ENCODE measurements around the gene GLIS1. TPM values are rescaled to one million over a fixed set of nuclear protein-coding genes. Genes with fewer than 3 reads are reported as not detected.

GLIS1 gene
- total RNA-seq, 2 donors from 2014 or later = not detected

DNA sequence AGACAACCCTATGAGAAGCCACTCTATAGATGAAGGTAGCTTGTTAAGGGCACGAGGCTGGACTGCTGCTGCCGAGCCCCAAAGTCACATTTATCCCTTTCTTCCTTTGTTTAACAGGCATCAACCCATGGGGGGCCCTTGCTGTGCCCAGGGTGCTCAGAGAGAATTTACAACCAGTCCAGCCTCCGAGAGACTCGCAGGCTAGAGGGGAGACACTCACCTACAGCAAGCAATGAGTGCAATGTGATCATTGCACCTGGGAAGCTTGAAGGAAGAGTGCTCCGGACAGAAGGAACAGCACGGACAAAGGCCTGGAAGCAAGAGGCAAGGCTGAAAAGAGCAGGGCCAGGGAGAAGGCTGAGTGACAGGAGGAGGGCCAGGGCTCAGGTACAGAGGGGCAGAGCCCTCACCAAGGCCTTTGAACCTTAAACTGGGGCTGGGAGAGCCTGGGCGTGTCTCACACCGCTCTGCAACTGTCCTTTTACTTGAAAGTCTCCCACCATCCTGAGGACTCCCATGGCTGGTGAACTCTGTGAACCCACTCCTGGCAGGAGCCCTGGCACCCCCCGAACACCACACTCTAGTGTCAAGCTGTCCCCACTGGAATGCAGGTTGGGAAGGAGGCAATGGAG lies 252.5 kb downstream of the GLIS1 start:
- H3K4me3 Mint-ChIP-seq = no peak overlapping the region
- ATAC-seq (replicated peaks) = no peak
- H3K36me3 Mint-ChIP-seq (ENCODE audit: low read depth) = no peaks in the 10 kb centered on the region
- peaks cover 35% of the 10 kb centered on the region for H3K27me3 Mint-ChIP-seq
- H3K27ac Mint-ChIP-seq = no peak overlapping the region
- H3K9me3 Mint-ChIP-seq = no peaks in the 10 kb centered on the region
- H3K4me1 Mint-ChIP-seq = no peaks in the 10 kb centered on the region

DNA sequence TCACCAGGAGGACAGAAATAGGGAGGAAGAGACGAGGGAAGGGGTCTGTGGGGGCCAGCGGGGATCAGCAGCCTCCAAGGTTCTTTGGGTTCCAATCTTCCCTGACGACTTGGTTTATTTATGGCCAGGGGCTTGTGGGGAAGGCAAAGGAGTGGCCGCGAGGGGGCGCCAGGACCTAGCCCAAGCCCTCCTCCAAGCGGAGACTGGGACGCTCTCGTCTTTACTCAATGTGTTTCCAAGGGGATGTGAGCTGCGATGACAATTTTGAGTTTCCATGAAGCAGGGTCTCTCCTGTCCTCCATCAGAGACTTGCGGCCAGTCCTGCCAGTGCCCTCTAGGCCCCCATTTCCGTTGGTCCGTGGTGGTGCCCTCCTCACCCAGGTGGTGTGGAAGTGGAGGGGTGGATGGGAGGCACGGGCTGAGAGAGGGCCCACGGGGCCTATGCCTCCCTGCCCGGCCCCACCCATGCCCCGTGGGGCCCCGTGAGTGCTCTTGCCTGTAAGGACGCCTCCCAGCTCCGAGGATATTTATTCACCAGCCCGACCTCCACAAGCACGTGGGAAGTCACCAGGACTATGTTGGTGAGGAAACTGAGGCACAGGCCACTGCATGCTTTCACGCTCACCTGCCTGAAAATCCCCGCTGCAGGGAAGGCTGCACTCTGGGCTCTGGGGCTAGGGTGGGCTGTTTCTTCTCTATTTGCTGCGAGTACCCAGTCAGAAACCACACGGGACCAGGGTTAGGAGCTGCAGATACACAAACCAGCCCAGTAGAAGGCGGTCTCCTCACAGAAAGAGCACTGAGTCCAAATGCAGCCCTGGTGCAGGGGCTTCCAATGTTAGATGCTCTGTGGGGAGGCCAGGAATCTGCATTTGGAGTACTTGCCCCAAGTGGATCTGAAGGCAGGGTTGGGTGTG lies 253.2 kb downstream of the GLIS1 start:
- no peak overlapping the region for H3K4me3 Mint-ChIP-seq
- no peaks in the 10 kb centered on the region for H3K4me1 Mint-ChIP-seq
- no peaks in the 10 kb centered on the region for H3K9me3 Mint-ChIP-seq
- H3K36me3 Mint-ChIP-seq (ENCODE audit: low read depth) = no peaks in the 10 kb centered on the region
- ATAC-seq (replicated peaks) = peak; percentile 84
- no peak overlapping the region for H3K27ac Mint-ChIP-seq
- peaks cover 32% of the 10 kb centered on the region for H3K27me3 Mint-ChIP-seq

DNA sequence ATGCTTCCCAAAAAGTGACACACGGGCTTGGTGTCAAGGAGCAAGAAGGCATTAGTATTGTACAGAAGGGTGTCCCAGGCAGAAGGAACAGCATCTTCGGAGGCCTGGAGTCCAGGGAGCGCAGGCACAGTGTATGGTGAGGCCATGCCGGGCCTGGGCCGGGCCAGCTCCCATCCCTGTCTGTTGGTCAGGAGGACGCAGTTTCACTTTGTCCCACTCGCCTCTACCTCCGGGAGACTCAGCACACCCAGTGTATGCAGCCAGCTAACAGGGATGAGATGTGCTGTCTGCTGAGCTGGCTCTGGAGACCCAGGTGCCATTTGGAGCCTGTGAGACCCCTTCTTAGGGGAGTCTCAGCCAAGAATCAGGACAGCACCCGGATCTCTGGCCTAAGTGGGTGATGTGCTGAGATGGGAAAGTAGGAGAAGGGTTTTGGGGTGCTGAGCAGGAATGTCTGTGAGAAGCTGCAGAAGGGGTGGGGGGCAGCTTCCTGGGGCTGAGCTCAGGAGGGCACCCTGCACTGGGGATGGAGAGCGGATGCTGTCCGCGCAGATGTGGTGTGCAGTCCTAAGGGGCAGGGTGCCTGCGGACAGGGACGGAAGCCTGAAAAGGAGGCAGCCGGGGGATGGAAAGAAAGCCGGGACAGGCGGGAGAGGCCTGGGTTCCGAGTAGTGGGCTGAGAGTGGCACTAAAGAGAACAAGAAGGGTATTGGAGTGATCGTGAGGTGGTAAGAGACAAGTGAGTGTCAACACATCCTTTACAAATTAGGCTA lies 254.1 kb downstream of the GLIS1 start:
- H3K27ac Mint-ChIP-seq = no peak overlapping the region
- no peak for ATAC-seq (replicated peaks)
- peaks cover 29% of the 10 kb centered on the region for H3K27me3 Mint-ChIP-seq
- no peaks in the 10 kb centered on the region for H3K4me1 Mint-ChIP-seq
- H3K36me3 Mint-ChIP-seq (ENCODE audit: low read depth) = no peaks in the 10 kb centered on the region
- no peak overlapping the region for H3K4me3 Mint-ChIP-seq
- no peaks in the 10 kb centered on the region for H3K9me3 Mint-ChIP-seq

DNA sequence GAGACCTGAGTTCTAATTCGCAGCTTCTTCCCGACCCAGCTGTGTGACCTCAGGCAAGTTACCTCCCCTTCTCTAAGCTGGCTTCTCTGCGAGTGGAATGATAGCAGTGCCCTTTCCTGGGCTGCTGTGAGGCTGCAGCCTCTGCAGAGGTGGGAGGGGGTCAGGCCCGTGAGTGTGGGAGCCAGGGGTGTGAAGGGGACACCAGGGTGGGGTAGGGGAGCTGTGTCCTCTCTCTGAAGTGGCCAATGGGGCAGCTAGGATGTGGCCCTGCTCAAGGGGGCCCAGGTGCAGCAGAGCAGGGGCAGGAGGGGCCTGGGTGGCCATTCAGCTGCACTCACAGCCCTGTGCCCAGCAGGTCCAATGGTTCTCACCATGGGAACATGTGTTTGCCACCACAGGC lies 255.3 kb downstream of the GLIS1 start:
- no peaks in the 10 kb centered on the region for H3K4me1 Mint-ChIP-seq
- H3K9me3 Mint-ChIP-seq = no peaks in the 10 kb centered on the region
- peaks cover 25% of the 10 kb centered on the region for H3K27me3 Mint-ChIP-seq
- H3K36me3 Mint-ChIP-seq (ENCODE audit: low read depth) = no peaks in the 10 kb centered on the region
- H3K4me3 Mint-ChIP-seq = no peak overlapping the region
- no peak overlapping the region for H3K27ac Mint-ChIP-seq
- no peak for ATAC-seq (replicated peaks)

DNA sequence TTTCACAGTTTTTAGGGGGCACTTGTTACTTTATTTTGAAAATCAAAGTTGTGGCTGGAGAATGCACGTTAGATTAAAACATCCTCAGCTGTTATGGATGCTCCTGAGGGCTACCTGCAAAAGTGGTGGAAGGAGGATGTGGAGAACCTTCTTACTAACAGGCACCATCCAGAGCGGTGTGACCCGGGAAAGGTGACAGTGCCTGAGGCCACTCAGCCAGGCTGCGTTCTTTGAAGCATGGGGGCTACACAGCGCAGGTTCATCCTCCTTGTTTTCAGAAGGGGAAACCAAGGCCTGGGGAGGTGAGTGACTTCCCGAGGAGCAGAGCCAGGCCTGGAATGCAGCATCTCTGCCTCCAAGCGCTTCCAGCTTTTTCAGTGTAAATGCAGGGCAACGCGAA lies 255.8 kb downstream of the GLIS1 start:
- Mint-ChIP-seq H3K9me3 (no peaks in the 10 kb centered on the region), H3K36me3 (ENCODE audit: low read depth) (no peaks in the 10 kb centered on the region), H3K4me1 (no peaks in the 10 kb centered on the region), H3K27ac (no peak overlapping the region), H3K27me3 (peaks cover 22% of the 10 kb centered on the region), H3K4me3 (no peak overlapping the region)
- no peak for ATAC-seq (replicated peaks)

DNA sequence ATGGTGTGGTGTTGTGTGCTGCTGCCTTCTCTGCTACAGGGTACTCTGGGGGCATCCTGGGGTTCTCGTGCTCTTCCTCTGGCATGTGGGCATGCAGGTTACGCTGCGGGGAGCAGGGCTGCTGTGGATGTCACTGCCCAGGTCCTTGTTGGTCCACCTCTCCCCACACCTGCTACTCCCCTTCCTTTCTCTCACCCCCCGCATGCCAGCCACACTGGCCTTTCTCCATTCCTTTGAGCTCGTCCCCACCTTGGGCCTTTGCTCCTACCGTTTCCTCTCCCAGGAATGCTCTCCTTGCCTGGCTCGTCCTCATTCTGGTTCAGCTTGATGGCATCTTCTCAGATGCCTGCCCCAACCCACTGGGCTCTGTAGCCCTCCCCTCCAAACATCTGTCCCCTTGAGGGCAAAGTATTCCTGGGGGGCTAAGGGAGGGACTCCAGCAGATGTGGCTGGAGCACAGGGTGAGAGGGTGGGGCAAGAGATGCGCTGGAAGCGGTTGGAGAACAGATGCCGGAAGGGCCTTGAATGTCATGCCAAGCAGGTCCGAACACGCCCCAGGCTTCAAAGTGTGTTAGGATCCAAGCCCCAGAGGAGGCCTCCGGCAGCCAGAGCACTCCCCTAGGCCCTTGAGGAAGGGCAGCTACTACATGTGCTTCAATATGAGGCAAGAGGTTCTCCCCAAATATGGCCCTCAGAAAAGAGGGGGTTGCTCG lies 256.4 kb downstream of the GLIS1 start:
- Mint-ChIP-seq H3K9me3 (no peaks in the 10 kb centered on the region), H3K27ac (no peak overlapping the region), H3K4me1 (no peaks in the 10 kb centered on the region), H3K36me3 (ENCODE audit: low read depth) (no peaks in the 10 kb centered on the region), H3K27me3 (peaks cover 20% of the 10 kb centered on the region), H3K4me3 (no peak overlapping the region)
- no peak for ATAC-seq (replicated peaks)

DNA sequence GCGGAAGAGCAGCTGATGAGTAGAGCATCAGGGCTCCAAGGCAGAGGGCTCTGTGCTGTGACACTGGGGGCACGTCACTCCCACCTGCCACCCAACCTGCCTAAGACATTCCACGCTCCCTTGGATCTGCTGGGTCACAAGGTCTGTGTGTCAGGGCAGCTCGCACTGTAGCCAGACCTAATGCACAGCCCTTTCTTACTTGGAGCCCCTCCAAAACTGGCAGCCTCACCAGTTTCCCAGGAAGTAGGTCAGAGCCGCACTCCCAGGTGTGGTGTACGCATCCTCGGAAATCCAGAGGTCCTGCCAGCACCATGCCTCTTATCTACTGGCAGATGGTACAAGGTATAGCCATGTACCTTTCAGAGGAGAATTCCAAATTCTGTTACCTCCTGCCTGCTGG lies 257.5 kb downstream of the GLIS1 start:
- no peaks in the 10 kb centered on the region for H3K4me1 Mint-ChIP-seq
- peaks cover 17% of the 10 kb centered on the region for H3K27me3 Mint-ChIP-seq
- no peak for ATAC-seq (replicated peaks)

DNA sequence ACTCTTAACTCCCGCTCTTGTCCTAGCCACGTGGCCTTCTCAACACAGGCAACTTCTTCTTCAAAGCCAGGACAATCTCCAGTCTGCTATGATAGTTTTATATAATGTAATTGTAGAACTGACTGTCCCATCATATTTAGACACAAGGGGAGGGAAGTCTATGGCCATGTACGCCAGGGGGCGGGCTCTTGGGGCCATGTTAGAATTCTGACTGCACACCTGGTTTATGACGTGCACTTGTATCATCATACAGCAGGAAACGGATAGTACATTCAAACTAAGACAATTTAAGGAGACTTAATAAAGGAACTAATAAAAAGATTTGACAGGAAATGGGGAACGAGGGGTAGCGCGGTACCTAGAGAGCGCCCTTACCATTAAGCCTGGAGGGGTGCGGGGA lies 258.3 kb downstream of the GLIS1 start:
- no peak overlapping the region for H3K4me3 Mint-ChIP-seq
- peaks cover 14% of the 10 kb centered on the region for H3K27me3 Mint-ChIP-seq
- H3K9me3 Mint-ChIP-seq = no peaks in the 10 kb centered on the region
- no peak overlapping the region for H3K27ac Mint-ChIP-seq
- no peak for ATAC-seq (replicated peaks)
- H3K4me1 Mint-ChIP-seq = no peaks in the 10 kb centered on the region
- no peaks in the 10 kb centered on the region for H3K36me3 Mint-ChIP-seq (ENCODE audit: low read depth)

More for the DNA sequence above, 257.5 kb downstream of the GLIS1 start:
- Mint-ChIP-seq H3K9me3 (no peaks in the 10 kb centered on the region), H3K27ac (no peak overlapping the region), H3K36me3 (ENCODE audit: low read depth) (no peaks in the 10 kb centered on the region), H3K4me3 (no peak overlapping the region)

DNA sequence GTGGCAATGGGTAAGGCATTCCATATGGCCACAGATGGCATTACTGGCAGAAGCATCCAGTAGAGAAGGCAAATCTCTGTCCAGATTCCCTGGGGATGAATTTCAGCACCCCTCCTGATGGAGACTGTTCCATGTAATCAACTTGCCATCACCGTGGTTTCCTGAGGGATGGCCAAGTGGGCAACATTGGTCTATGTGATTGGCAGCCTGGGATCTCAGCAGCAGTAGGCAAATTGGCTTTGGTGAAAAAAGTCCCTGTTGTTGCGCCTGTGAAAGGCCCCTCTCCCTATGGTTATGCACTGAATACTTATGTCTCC lies 260.5 kb downstream of the GLIS1 start:
- no peaks in the 10 kb centered on the region for H3K36me3 Mint-ChIP-seq (ENCODE audit: low read depth)
- no peak overlapping the region for H3K4me3 Mint-ChIP-seq
- H3K27me3 Mint-ChIP-seq = no peaks in the 10 kb centered on the region
- ATAC-seq (replicated peaks) = no peak
- H3K27ac Mint-ChIP-seq = no peak overlapping the region
- no peaks in the 10 kb centered on the region for H3K4me1 Mint-ChIP-seq
- H3K9me3 Mint-ChIP-seq = no peaks in the 10 kb centered on the region

DNA sequence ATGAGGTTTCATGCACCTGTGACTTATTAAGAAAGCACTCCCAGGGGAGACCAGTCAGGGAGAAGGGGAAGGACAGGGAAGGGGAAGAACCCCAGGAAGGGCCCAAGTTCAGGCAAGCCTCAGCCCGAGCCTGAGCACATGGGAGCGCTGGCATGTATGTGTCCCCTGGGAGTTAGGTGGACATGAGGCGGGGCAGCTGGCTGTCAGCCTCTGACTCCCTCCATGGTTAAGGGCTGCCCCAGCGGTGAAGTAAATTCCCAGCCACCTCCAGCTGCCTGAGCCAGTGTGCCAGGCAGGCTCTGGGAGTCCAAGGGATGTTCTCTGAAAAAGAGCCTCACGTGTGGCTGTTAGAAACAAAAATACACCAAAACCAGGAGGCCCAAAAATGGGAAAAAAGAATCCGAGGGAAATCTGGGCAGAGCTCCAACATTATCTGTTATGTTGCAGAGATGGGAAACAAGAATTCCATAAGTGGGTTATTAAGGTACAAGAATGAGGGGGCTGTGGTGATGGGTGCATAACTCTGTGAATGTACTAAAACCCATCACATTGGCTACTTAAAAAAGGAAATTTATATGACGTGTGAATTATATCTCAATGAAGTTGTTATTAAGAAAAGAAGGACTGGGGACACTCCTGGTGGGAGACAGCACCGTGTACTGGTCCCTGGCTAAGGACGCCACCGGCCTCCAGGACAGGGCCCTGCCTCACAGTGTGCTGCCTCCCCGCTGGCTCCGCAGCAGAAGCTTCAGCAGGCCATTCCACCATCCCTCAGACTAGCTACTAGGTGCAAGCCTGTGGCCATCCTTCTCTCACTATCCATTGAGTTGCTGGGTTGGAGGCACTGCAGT lies 261.1 kb downstream of the GLIS1 start:
- Mint-ChIP-seq H3K27me3 (no peaks in the 10 kb centered on the region), H3K9me3 (no peaks in the 10 kb centered on the region), H3K27ac (no peak overlapping the region), H3K4me1 (no peaks in the 10 kb centered on the region), H3K4me3 (no peak overlapping the region), H3K36me3 (ENCODE audit: low read depth) (no peaks in the 10 kb centered on the region)
- ATAC-seq (replicated peaks) = no peak

DNA sequence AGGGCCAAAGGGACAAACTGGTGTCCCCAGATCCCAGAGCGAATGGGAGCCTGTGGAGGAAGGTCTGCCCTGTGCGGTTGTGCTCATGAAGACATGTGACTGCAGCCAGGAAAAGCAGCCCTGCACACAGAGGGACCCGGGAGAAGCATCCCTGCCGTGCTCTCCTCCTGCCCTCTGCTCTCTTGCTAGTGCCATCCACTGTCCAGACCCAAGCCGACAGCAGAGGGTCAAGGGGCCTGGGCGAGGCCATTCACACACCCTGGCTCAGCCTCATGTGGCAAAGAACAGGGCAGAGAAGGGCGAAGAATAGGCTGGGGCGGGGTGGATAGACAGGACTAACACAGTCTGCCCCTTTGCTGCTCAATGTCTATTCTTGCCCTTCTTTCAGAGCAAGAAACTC lies 262.4 kb downstream of the GLIS1 start:
- Mint-ChIP-seq H3K27ac (no peak overlapping the region), H3K36me3 (ENCODE audit: low read depth) (no peaks in the 10 kb centered on the region), H3K9me3 (no peaks in the 10 kb centered on the region), H3K4me3 (no peak overlapping the region), H3K27me3 (no peaks in the 10 kb centered on the region), H3K4me1 (no peaks in the 10 kb centered on the region)
- ATAC-seq (replicated peaks) = no peak

DNA sequence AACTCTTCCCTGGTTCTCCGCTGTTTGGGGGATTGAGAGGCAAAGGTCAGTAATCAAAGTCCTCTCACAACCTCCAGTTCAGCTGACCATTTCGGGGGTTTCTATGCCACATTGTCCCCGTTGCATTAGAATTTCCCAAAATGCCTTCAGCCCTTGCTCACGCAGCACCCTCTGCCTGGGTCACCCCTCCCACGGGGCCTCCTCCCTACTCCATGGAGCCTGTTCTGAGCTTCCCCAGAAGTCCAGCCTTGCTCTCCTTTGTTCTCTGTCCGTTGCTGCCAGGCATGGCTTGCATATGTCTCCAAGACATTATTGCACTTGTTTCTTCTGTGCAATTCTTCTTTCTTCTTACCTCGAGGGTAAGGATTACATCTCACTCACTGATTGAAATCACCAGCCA lies 263.3 kb downstream of the GLIS1 start:
- no peaks in the 10 kb centered on the region for H3K4me1 Mint-ChIP-seq
- no peak for ATAC-seq (replicated peaks)

DNA sequence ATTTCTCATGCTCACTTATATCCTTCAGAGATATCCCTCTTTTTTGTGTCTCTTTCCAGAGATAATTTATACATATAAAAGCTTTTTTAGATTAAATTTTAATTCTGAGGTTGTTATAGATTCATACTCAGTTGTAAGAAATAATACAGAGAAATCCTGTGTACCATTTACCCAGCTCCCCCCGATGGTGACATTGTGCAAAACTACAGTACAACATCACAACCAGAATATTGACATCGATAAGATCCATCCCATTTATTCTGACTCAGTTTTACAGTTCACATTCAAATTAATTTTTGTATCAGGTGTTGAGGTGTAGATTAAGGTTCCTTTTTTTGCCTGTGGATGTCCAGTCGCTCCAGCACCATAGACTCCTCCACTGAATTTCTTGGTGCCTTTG lies 265.5 kb downstream of the GLIS1 start:
- Mint-ChIP-seq H3K4me3 (no peak overlapping the region), H3K27ac (no peak overlapping the region), H3K4me1 (no peaks in the 10 kb centered on the region), H3K27me3 (no peaks in the 10 kb centered on the region), H3K36me3 (ENCODE audit: low read depth) (no peaks in the 10 kb centered on the region), H3K9me3 (no peaks in the 10 kb centered on the region)
- no peak for ATAC-seq (replicated peaks)

More for the DNA sequence above, 263.3 kb downstream of the GLIS1 start:
- H3K27ac Mint-ChIP-seq = no peak overlapping the region
- no peaks in the 10 kb centered on the region for H3K9me3 Mint-ChIP-seq
- H3K36me3 Mint-ChIP-seq (ENCODE audit: low read depth) = no peaks in the 10 kb centered on the region
- no peak overlapping the region for H3K4me3 Mint-ChIP-seq
- H3K27me3 Mint-ChIP-seq = no peaks in the 10 kb centered on the region

DNA sequence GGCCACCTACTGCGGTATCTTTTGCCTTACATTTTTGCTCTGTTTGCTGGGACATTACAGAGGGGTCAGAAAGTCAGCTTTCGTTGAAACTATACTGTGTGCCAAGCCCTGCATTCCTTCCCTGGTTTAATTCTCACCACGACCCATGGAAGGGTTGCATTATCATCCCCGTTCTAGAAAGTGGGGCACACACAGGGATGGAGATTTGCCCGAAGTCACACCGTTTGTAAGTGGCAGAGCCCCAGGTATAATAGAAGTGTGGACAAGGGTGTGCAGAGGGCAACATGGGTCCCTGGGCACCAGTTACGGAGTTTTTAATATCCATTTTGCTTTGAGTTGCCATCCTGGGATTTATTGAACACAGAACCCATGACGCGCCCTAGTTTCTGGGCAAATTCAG lies 268.0 kb downstream of the GLIS1 start:
- Mint-ChIP-seq H3K27ac (no peak overlapping the region), H3K4me1 (no peaks in the 10 kb centered on the region), H3K36me3 (ENCODE audit: low read depth) (no peaks in the 10 kb centered on the region), H3K4me3 (no peak overlapping the region), H3K9me3 (no peaks in the 10 kb centered on the region), H3K27me3 (no peaks in the 10 kb centered on the region)
- ATAC-seq (replicated peaks) = no peak
